HUDEP-2 (cell line): ENCODE data around the gene DENND4B.
A peak's percentile ranks its signal among the peaks of the same experiment; 100 is the strongest.

Source experiments
- DNase-seq, 76 experiments: peaks; one replicate each; lab custom pipeline; 2025; ENCODE audit not compliant: unreplicated experiment in 76 of 76; lab: John Stamatoyannopoulos, UW

The DENND4B gene

GRCh38 chr1:153973525-153973924 is 27.0 kb upstream of the DENND4B start:
- DNase-seq = no peak

- DNase-seq = no peak
Measured at GRCh38 chr1:153973071-153973470, 26.6 kb upstream of the DENND4B start.

- no peak for DNase-seq
Measured at GRCh38 chr1:153970346-153970745, 23.8 kb upstream of the DENND4B start.

GRCh38 chr1:153968972-153969371 is 22.5 kb upstream of the DENND4B start:
- no peak for DNase-seq

GRCh38 chr1:153968408-153968807 is 21.9 kb upstream of the DENND4B start:
- DNase-seq = peak in 1 of 76 experiments; percentile 14

- peak in 5 of 76 experiments; percentile 13 to 55 (median 20) for DNase-seq
Measured at GRCh38 chr1:153968000-153968363, 21.5 kb upstream of the DENND4B start.

GRCh38 chr1:153967107-153967999 is 20.8 kb upstream of the DENND4B start, which contains the start of gene CREB3L4:
CREB3L4 (plus strand) TSS chr1:153967902; CDS start chr1:153968526, 624 bp downstream.
- peak in 75 of 76 experiments; percentile 24 to 94 (median 85) for DNase-seq

- peak in 7 of 76 experiments; percentile 34 to 89 (median 64) for DNase-seq
Measured at GRCh38 chr1:153963850-153964331, 17.4 kb upstream of the DENND4B start.

- DNase-seq = peak in 75 of 76 experiments; percentile 46 to 98 (median 93)
Measured at GRCh38 chr1:153963030-153963849, 16.7 kb upstream of the DENND4B start, which contains the start of gene SLC39A1. SLC39A1 (minus strand) TSS chr1:153963537; CDS start chr1:153962715, 822 bp downstream.

- DNase-seq = no peak
Measured at GRCh38 chr1:153962088-153963029, 15.8 kb upstream of the DENND4B start.

GRCh38 chr1:153961421-153961820 is 14.9 kb upstream of the DENND4B start:
- no peak for DNase-seq

- DNase-seq = no peak
Measured at GRCh38 chr1:153960206-153960605, 13.7 kb upstream of the DENND4B start.

GRCh38 chr1:153959454-153959853 is 12.9 kb upstream of the DENND4B start:
- peak in 3 of 76 experiments; percentile 8 to 15 (median 12) for DNase-seq

GRCh38 chr1:153958961-153959260 is 12.4 kb upstream of the DENND4B start:
- no peak for DNase-seq

GRCh38 chr1:153958111-153958960 is 11.8 kb upstream of the DENND4B start, which contains the start of gene CRTC2:
CRTC2 (minus strand) TSS chr1:153958612; CDS start chr1:153958497, 115 bp downstream.
- DNase-seq = peak in 75 of 76 experiments; percentile 41 to 98 (median 94)

- no peak for DNase-seq
Measured at GRCh38 chr1:153957744-153958110, 11.2 kb upstream of the DENND4B start.

GRCh38 chr1:153956997-153957715 is 10.6 kb upstream of the DENND4B start:
- DNase-seq = no peak

- DNase-seq = no peak
Measured at GRCh38 chr1:153954826-153955225, 8.3 kb upstream of the DENND4B start.
